MCF 10A (cell line): Measurements from ENCODE around the gene MRPL20. TPM values are rescaled to one million over a fixed set of nuclear protein-coding genes. Genes with fewer than 3 reads are reported as not detected.
"Not testable (repeated sequence)": the region's sequence is repeated elsewhere in the genome, so short reads cannot be mapped to it uniquely, and the experiment has no call there.

ENCODE experiments used
- BruUV-seq: library from RNA; stranded (reverse); fragments of 400-500 nt; replicated peaks from 2 replicates; lab custom pipeline; 2021; lab: Mats Ljungman, UMichigan
- CTCF ChIA-PET: fragments of 300-600 bp; sonication (Branson Sonifier 250); formaldehyde crosslinking; extraction: SDS; loops from one replicate; lab custom pipeline; 2021; ENCODE audit warnings: antibody characterized with exemption, inconsistent platforms; lab: Yijun Ruan, JAX
- POLR2A ChIA-PET: fragments of 300-600, 350-650 bp; sonication (Branson Sonifier 250); formaldehyde crosslinking; extraction: SDS; loops from one replicate; lab custom pipeline; 2020; ENCODE audit warnings: antibody characterized with exemption, inconsistent platforms; lab: Yijun Ruan, JAX
- DNase-seq: peaks from one replicate; pipeline ENCODE4 v3.0.0-alpha.2; 2018; ENCODE audit not compliant: unreplicated experiment
- H3K27ac Mint-ChIP-seq: one replicate; pipeline ENCODE4 v1.8.0; 2022; ENCODE audit warnings: mild to moderate bottlenecking, low read depth, mixed read lengths; ENCODE audit not compliant: unreplicated experiment
- H3K27me3 Mint-ChIP-seq: one replicate; pipeline ENCODE4 v1.8.0; 2022; ENCODE audit warnings: mixed read lengths; ENCODE audit not compliant: insufficient read depth, unreplicated experiment
- H3K36me3 Mint-ChIP-seq: one replicate; pipeline ENCODE4 v1.8.0; 2022; ENCODE audit warnings: mild to moderate bottlenecking, moderate library complexity, mixed read lengths; ENCODE audit not compliant: insufficient read depth, unreplicated experiment
- H3K4me1 Mint-ChIP-seq: one replicate; pipeline ENCODE4 v1.8.0; 2022; ENCODE audit warnings: mixed read lengths; ENCODE audit not compliant: insufficient read depth, unreplicated experiment
- H3K4me3 Mint-ChIP-seq: one replicate; pipeline ENCODE4 v1.8.0; 2022; ENCODE audit warnings: mild to moderate bottlenecking, moderate library complexity, mixed read lengths; ENCODE audit not compliant: unreplicated experiment
- H3K9me3 Mint-ChIP-seq: one replicate; pipeline ENCODE4 v1.8.0; 2022; ENCODE audit warnings: mixed read lengths; ENCODE audit not compliant: unreplicated experiment
- CTCF ChIP-seq: fragments of 200-600 bp; IDR thresholded peaks from one replicate; pipeline ENCODE4 v1.8.0; 2022; ENCODE audit warnings: antibody characterized with exemption, mild to moderate bottlenecking; ENCODE audit not compliant: unreplicated experiment
- intact Hi-C: fragments of 100-400 bp; cut with micrococcal nuclease; formaldehyde crosslinking; loops from 2 replicates; pipeline ENCODE4 v1.14.1; 2022
- total RNA-seq: library from RNA; stranded (reverse); gene quantifications from 2 replicates; pipeline ENCODE4 v1.2.3, GENCODE V29; 2022

MRPL20 gene
- total RNA-seq, 1 experiment from 2014 or later, result 137 TPM

DNA sequence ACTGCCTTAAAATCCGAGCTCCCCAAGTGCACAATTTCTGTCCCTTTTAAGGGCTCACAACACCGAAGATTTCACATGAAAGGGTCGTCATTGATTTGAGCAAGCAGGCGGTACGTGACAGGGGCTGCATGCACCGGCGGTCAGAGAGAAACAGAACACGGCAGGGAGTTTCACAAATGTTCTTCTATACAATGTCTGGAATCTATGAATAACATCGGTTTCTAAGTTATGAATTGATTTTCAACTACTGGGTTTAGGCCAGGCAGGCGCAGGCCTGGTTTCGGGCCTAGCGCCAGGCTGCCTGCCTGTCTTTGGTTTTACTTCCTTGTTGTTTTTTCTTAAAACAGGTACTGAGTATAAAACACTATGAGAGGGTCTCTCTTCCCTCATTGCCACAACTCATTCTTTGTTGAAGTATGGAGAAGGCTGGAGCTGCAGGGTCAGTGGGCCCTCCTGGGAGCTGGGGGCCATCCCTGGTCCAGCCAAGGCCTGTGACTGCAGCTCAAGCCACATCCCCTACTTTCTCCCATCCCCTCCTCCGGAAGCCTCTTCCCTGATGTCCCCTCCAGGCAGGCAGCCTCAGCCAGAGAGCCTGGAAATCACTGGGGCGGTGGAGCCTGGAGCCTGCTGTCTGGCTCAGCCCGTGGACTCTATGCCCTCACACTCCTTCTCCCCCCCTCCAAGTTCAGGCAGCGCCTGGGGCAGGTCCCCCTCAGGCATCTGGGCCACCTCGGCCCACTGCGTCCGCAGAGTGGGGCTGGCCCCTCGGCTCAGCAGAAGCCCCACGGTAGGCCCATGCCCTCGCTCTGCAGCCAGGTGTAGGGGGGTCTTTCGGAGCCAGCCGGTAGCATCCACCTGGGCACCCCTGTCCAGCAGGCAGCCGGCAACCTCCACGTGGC lies 11.6 kb upstream of the MRPL20 start:
- intact Hi-C loops, result no loop called here

GRCh38 chr1:1417825-1418463 lies 10.9 kb upstream of the MRPL20 start:
- H3K9me3 Mint-ChIP-seq, H3K27ac Mint-ChIP-seq, CTCF ChIA-PET, intact Hi-C loops, H3K4me3 Mint-ChIP-seq, H3K36me3 Mint-ChIP-seq, DNase-seq, POLR2A ChIA-PET, H3K4me1 Mint-ChIP-seq, H3K27me3 Mint-ChIP-seq, BruUV-seq: not testable (repeated sequence)

More for the DNA sequence above, 11.6 kb upstream of the MRPL20 start:
- ChIA-PET CTCF (no interaction called here), POLR2A (no interaction called here)
- no TSS peak for BruUV-seq
- no peak overlapping the region for H3K4me3 Mint-ChIP-seq
- no peaks in the 10 kb centered on the region for H3K4me1 Mint-ChIP-seq
- TF ChIP-seq CTCF, result no peak
- H3K36me3 Mint-ChIP-seq, result no peaks in the 10 kb centered on the region
- no peaks in the 10 kb centered on the region for H3K27me3 Mint-ChIP-seq
- DNase-seq, result no peak
- no peak overlapping the region for H3K27ac Mint-ChIP-seq
- no peaks in the 10 kb centered on the region for H3K9me3 Mint-ChIP-seq

- H3K9me3 Mint-ChIP-seq, intact Hi-C loops, CTCF ChIA-PET, DNase-seq, POLR2A ChIA-PET, H3K4me1 Mint-ChIP-seq, H3K27me3 Mint-ChIP-seq, H3K27ac Mint-ChIP-seq, H3K4me3 Mint-ChIP-seq, BruUV-seq, H3K36me3 Mint-ChIP-seq: not testable (repeated sequence)
Observed at GRCh38 chr1:1417396-1417795, 10.3 kb upstream of the MRPL20 start.

GRCh38 chr1:1415751-1416150 lies 8.7 kb upstream of the MRPL20 start:
- H3K4me1 Mint-ChIP-seq, result no peaks in the 10 kb centered on the region
- H3K27me3 Mint-ChIP-seq, result no peaks in the 10 kb centered on the region
- peaks cover 7% of the 10 kb centered on the region for H3K9me3 Mint-ChIP-seq
- no peak for TF ChIP-seq CTCF
- H3K4me3 Mint-ChIP-seq, result no peak overlapping the region
- BruUV-seq, result no TSS peak
- H3K27ac Mint-ChIP-seq, result no peak overlapping the region
- intact Hi-C loops, result no loop called here
- ChIA-PET CTCF (interaction anchor here (0.6 to 1.8 kb wide), 3 partner anchors 25 to 591 kb away, joined by 3 to 8 read pairs (median 3); no protein-coding TSS in a partner anchor), POLR2A (interaction anchor here (0.7 to 1.0 kb wide), 2 partner anchors 8 to 17 kb away, joined by 3 read pairs; partner anchors contain the start of genes CCNL2 and MRPL20)
- peaks cover 8% of the 10 kb centered on the region for H3K36me3 Mint-ChIP-seq
- DNase-seq, result no peak

DNA sequence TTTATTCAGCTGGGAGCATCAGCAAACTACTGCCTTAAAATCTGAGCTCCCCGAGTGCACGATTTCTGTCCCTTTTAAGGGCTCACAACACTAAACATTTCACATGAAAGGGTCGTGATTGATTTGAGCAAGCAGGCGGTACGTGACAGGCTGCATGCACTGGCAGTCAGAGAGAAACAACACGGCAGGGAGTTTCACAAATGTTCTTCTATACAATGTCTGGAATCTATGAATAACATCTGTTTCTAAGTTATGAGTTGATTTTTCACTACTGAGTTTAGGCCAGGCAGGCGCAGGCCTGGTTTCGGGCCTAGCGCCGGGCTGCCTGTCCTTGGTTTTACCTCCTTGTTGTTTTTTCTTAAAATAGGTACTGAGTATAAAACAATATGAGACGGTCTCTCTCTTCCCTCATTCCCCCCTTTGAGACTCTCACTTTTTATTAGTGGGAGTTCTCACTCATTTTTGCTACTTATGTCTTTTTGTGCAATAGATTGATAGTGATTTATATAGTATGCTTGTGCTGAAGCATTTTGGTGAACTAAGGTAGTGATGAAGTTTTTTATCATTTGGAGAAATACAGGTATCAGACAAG lies 5.3 kb upstream of the MRPL20 start:
- H3K4me3 Mint-ChIP-seq, CTCF ChIA-PET, DNase-seq, H3K9me3 Mint-ChIP-seq, POLR2A ChIA-PET, BruUV-seq, H3K27me3 Mint-ChIP-seq, H3K27ac Mint-ChIP-seq, H3K4me1 Mint-ChIP-seq, intact Hi-C loops: not testable (repeated sequence)
- H3K36me3 Mint-ChIP-seq, result peaks cover 25% of the 10 kb centered on the region
